Adipose tissue (tissue), 3 donors: ENCODE data around the gene SDF2L1. TPM values are rescaled to one million over a fixed set of nuclear protein-coding genes. Genes with fewer than 3 reads are reported as not detected.

Experiments used
- polyA plus RNA-seq, 3 donors: library from polyadenylated mRNA; stranded (reverse); fragments of 200-250 nt; gene quantifications; one replicate each; pipeline ENCODE4 v1.2.3, GENCODE V29; 2013
- donor health status: healthy with polysubstance abuse.
- donor health status: Bipolar disorder and iron deficiency.
- donor health status: healthy.

The SDF2L1 gene
- polyA plus RNA-seq, 3 donors: 18.1 to 69.9 (median 43.6) TPM

Other genes with a start within 250 kb of the SDF2L1 start
- gene HIC2, start 224.9 kb upstream of the SDF2L1 start, polyA plus RNA-seq: 1 to 10 TPM in 2 of 3 donors, under 1 TPM in 1; 0.98 to 2.0 (median 1.6) TPM
- gene TMEM191C, start 174.9 kb upstream of the SDF2L1 start, polyA plus RNA-seq: 1 to 10 TPM in 1 of 3 donors, under 1 TPM in 2; 0.15 to 1.1 (median 0.64) TPM
- under 1 TPM in 2 of 3 donors, not detected in 1; 0.01 TPM for gene RIMBP3C, start 90.8 kb upstream of the SDF2L1 start, polyA plus RNA-seq
- gene UBE2L3, start 74.6 kb upstream of the SDF2L1 start, polyA plus RNA-seq: 10 to 100 TPM; 21.4 to 56.3 (median 47.6) TPM
- gene YDJC, start 12.3 kb upstream of the SDF2L1 start, polyA plus RNA-seq: 10 to 100 TPM in 2 of 3 donors, 1 to 10 TPM in 1; 6.1 to 34.7 (median 12.2) TPM
- gene CCDC116, start 9.5 kb upstream of the SDF2L1 start, polyA plus RNA-seq: 1 to 10 TPM in 1 of 3 donors, under 1 TPM in 2; 0.15 to 1.0 (median 0.67) TPM
- 10 to 100 TPM; 12.5 to 18.8 (median 16.6) TPM for gene PPIL2, start 23.7 kb downstream of the SDF2L1 start, polyA plus RNA-seq
- gene YPEL1, start 93.5 kb downstream of the SDF2L1 start, polyA plus RNA-seq: 1 to 10 TPM; 1.5 to 3.0 (median 2.9) TPM
- 10 to 100 TPM; 12.6 to 22.3 (median 16.6) TPM for gene MAPK1, start 225.3 kb downstream of the SDF2L1 start, polyA plus RNA-seq